Gastrocnemius medialis (tissue), 4 donors: ENCODE results near the gene CHST10.

ENCODE experiments used
- POLR2A ChIP-seq, 2 donors: fragments of 450-650 bp; IDR thresholded peaks; one replicate each; pipeline ENCODE4 v1.6.1; 2017; ENCODE audit warnings: antibody characterized with exemption in 2 of 2, mild to moderate bottlenecking in 2 of 2, moderate library complexity in 2 of 2
- TF ChIP-seq, protein P1 (sequence below), 5 experiments: fragments of 450-650 bp in 3 of 5; fragments of 200-600 bp in 2 of 5; sonication (generic) in 2 of 5; IDR thresholded peaks in 4 of 5; conservative IDR thresholded peaks in 1 of 5; 1 replicate in 4 of 5; 2 replicates in 1 of 5; pipeline ENCODE4 v1.5.1; 2016 to 2019; ENCODE audit warnings: antibody characterized with exemption in 5 of 5, mild to moderate bottlenecking in 3 of 5, moderate library complexity in 3 of 5

DNA sequence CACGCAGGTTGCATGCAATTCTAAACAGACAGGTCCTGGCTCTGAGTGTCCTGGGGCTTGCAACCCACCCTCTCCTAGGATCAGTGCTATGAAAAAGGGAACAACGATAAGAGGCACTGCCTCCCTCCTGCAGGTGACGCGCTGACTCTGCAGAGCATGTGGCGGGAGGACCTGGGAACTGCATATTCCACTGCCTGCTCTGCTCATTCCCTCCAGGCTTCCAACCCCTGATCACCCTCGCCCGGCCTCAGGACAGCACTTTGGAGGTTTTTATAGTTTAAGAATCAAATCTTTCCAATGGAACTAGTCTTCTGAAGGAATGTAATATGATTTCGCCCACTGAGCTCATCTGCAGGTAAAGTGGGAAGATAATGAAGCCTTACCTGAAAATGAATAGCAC, 8.5 kb downstream of the CHST10 start:
- TF ChIP-seq, protein P1, sequence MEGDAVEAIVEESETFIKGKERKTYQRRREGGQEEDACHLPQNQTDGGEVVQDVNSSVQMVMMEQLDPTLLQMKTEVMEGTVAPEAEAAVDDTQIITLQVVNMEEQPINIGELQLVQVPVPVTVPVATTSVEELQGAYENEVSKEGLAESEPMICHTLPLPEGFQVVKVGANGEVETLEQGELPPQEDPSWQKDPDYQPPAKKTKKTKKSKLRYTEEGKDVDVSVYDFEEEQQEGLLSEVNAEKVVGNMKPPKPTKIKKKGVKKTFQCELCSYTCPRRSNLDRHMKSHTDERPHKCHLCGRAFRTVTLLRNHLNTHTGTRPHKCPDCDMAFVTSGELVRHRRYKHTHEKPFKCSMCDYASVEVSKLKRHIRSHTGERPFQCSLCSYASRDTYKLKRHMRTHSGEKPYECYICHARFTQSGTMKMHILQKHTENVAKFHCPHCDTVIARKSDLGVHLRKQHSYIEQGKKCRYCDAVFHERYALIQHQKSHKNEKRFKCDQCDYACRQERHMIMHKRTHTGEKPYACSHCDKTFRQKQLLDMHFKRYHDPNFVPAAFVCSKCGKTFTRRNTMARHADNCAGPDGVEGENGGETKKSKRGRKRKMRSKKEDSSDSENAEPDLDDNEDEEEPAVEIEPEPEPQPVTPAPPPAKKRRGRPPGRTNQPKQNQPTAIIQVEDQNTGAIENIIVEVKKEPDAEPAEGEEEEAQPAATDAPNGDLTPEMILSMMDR (IDR thresholded peaks at IDR 0.05 in 4 of 5, conservative IDR thresholded peaks at IDR 0.05 in 1 of 5), result no peak
- TF ChIP-seq POLR2A (IDR thresholded peaks at IDR 0.05), result no peak
